Measurements from ENCODE around the gene FRMD4A. TPM values are rescaled to one million over a fixed set of nuclear protein-coding genes. Genes with fewer than 3 reads are reported as not detected.

FRMD4A gene
- total RNA-seq, 1 experiment from 2014 or later, result 19.6 TPM

DNA sequence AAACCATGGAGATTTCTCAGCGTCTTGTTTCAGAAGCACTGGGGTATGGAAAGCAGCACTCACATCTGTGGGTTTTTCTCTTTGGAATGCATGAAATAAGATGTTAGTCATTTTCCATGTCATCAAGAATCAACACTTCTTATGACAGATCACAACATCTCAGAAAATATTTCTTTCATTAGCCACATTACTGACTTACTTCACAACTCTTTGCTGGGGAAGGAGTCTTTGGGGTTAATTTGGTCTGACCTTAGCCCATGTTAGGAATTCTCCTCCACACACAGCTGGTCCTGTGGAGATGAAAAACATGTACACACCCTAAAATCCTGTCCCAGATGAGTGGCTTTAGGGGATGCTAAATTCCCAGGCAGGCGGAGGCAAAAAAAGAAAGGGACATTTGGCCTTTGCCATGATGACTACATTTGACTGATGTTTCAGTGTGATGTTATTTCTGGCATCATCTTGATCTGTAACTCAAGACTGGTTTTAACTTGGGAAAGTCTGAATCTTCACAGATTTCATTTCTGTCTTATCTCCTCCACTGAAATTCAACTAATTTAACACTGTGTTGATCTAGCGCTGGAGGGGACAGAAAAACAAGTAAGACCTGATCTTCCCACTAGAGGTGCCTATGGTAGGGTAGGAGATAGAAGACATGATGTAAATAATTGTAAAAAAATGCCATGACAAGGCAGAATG is 380.7 kb downstream of the FRMD4A start:
- Mint-ChIP-seq H3K27ac (no peak overlapping the region), H3K36me3 (ENCODE audit: insufficient read depth in 1 of 3, low read depth in 3 of 3) (peaks cover 0 to 11% (median 3%) of the 10 kb centered on the region in 3 experiments; a peak in 4 of 7 replicates), H3K4me3 (no peak overlapping the region), H3K4me1 (peaks cover 8 to 13% of the 10 kb centered on the region in 2 experiments), H3K9me3 (peaks cover 4 to 7% of the 10 kb centered on the region in 2 experiments; a peak in 3 of 5 replicates), H3K27me3 (ENCODE audit: low read depth) (no peaks in the 10 kb centered on the region; the same call in 1 of the 2 replicates)
- no peak for DNase-seq
- H3K14ac ChIP-seq (ENCODE audit: insufficient read depth, low read length), result no peak overlapping the region
- H2AFZ ChIP-seq (ENCODE audit: low read length), result no peak overlapping the region
- H3K79me2 ChIP-seq (ENCODE audit: insufficient read depth, low read length), result no peaks in the 10 kb centered on the region
- H4K5ac ChIP-seq (ENCODE audit: insufficient read length, low read depth, low read length), result no peak overlapping the region
- no peaks in the 10 kb centered on the region for H3K9me3 ChIP-seq (ENCODE audit: control insufficient read depth, low read depth, low read length)
- H2BK15ac ChIP-seq (ENCODE audit: low read depth, low read length), result no peak overlapping the region
- no CpG with 5 or more reads among the region's 3 CpGs for WGBS (ENCODE audit: extremely low coverage, insufficient read length, low lambda C conversion rate)
- H2BK5ac ChIP-seq (ENCODE audit: insufficient read length, low read length), result no peak overlapping the region
- no peak overlapping the region for H2AK5ac ChIP-seq (ENCODE audit: insufficient read length, low read length)
- H2BK12ac ChIP-seq (ENCODE audit: insufficient read length, low read depth, low read length), result no peak overlapping the region
- no peak overlapping the region for H4K91ac ChIP-seq (ENCODE audit: insufficient read length, low read depth, low read length)
- no peaks in the 10 kb centered on the region for H3K23me2 ChIP-seq (ENCODE audit: insufficient read length, low read depth, low read length, poor library complexity, severe bottlenecking)
- no peak overlapping the region for H3K4me2 ChIP-seq (ENCODE audit: insufficient read depth, insufficient read length, low read length)
- no peak overlapping the region for H3K18ac ChIP-seq (ENCODE audit: insufficient read length, low read depth, low read length)
- no peak overlapping the region for H3K23ac ChIP-seq (ENCODE audit: insufficient read length, low read depth, low read length)
- no peak overlapping the region for H3K9ac ChIP-seq (ENCODE audit: extremely low read depth, insufficient read length, low read length)
- no peak overlapping the region for H2BK120ac ChIP-seq (ENCODE audit: low read depth, low read length, poor library complexity, severe bottlenecking)
- peaks cover 6% of the 10 kb centered on the region for H3K4me1 ChIP-seq (ENCODE audit: insufficient read depth, low read length)
- TF ChIP-seq, protein P1, sequence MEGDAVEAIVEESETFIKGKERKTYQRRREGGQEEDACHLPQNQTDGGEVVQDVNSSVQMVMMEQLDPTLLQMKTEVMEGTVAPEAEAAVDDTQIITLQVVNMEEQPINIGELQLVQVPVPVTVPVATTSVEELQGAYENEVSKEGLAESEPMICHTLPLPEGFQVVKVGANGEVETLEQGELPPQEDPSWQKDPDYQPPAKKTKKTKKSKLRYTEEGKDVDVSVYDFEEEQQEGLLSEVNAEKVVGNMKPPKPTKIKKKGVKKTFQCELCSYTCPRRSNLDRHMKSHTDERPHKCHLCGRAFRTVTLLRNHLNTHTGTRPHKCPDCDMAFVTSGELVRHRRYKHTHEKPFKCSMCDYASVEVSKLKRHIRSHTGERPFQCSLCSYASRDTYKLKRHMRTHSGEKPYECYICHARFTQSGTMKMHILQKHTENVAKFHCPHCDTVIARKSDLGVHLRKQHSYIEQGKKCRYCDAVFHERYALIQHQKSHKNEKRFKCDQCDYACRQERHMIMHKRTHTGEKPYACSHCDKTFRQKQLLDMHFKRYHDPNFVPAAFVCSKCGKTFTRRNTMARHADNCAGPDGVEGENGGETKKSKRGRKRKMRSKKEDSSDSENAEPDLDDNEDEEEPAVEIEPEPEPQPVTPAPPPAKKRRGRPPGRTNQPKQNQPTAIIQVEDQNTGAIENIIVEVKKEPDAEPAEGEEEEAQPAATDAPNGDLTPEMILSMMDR (conservative IDR thresholded peaks at IDR 0.05), result no peak
- no peaks in the 10 kb centered on the region for H3K79me1 ChIP-seq (ENCODE audit: insufficient read depth, low read depth, low read length, poor library complexity, severe bottlenecking)
- no peak overlapping the region for H3K4ac ChIP-seq (ENCODE audit: low read depth, low read length)
- H3K56ac ChIP-seq (ENCODE audit: insufficient read length, low read depth, low read length), result no peak overlapping the region
- no peaks in the 10 kb centered on the region for H4K20me1 ChIP-seq (ENCODE audit: control insufficient read depth, insufficient read depth, insufficient read length)
- no peak overlapping the region for H3K27ac ChIP-seq (ENCODE audit: insufficient read length, low read depth, low read length)
- no peaks in the 10 kb centered on the region for H3K27me3 ChIP-seq (ENCODE audit: insufficient read depth, low read length)
- no peak overlapping the region for H3T11ph ChIP-seq (ENCODE audit: low read length)
- no peak overlapping the region for H2BK20ac ChIP-seq (ENCODE audit: low read depth, low read length, poor library complexity, severe bottlenecking)
- H4K8ac ChIP-seq (replicated peaks; ENCODE audit: insufficient read length, low read depth, low read length), result no peak overlapping the region

All from H9 (cell line).